ENCODE data around the gene ALCAM.

Gene ALCAM

GRCh38 chr3:105515372-105515771, 148.7 kb downstream of the ALCAM start:
- Histone ChIP-seq H3K79me2 (ENCODE audit: low read length) (no peaks in the 10 kb centered on the region), H3K4me2 (ENCODE audit: low read depth, low read length) (no peak overlapping the region), H3K36me3 (replicated peaks; ENCODE audit: insufficient read depth, low read length) (no peaks in the 10 kb centered on the region), H3K27ac (ENCODE audit: low read length) (no peak overlapping the region), H3K4me3 (ENCODE audit: low read length) (no peak overlapping the region), H3K9me2 (replicated peaks; ENCODE audit: insufficient read depth, low read length) (no peaks in the 10 kb centered on the region), H2AFZ (ENCODE audit: low read length) (no peak overlapping the region), H3K9ac (ENCODE audit: low read length) (no peak overlapping the region), H3F3A (ENCODE audit: insufficient read depth, low read length) (no peaks in the 10 kb centered on the region), H3K27me3 (replicated peaks; ENCODE audit: insufficient read depth, low read length) (no peaks in the 10 kb centered on the region), H4K20me1 (ENCODE audit: insufficient read depth, low read length) (no peaks in the 10 kb centered on the region), H3K9me3 (replicated peaks; ENCODE audit: insufficient read depth, low read length) (no peaks in the 10 kb centered on the region), H3K4me1 (ENCODE audit: low read length) (no peaks in the 10 kb centered on the region)
- DNase-seq = no peak
- TF ChIP-seq EZH2phosphoT487 (IDR thresholded peaks at IDR 0.05; ENCODE audit: low read length) (no peak), EZH2 (optimal IDR thresholded peaks at IDR 0.05; ENCODE audit: low read depth, low read length) (no peak), CTCF (IDR thresholded peaks at IDR 0.05; ENCODE audit: low read length) (no peak)

DNA sequence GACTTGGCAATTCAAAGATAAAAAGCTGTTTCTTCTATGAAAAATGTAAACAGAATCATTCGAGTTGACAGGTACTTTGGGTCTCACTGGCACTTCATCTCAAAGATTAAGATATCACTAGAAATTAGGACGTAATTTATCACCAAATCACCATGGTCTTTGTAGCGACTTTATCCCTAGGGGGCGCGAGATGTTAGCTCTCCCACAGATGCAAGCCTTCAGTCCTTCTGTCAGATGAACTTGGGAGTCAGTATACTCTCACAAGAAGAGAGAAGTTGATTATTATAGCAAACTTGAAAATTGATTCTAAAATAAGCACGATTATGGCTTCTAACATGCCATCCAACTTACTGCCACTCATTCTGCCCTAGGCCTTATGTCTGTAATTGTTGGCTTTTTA, 150.3 kb downstream of the ALCAM start:
- no peaks in the 10 kb centered on the region for H3K79me2 ChIP-seq (ENCODE audit: low read length)
- no peak overlapping the region for H3K4me3 ChIP-seq (ENCODE audit: low read length)
- no peaks in the 10 kb centered on the region for H4K20me1 ChIP-seq (ENCODE audit: insufficient read depth, low read length)
- H3K9ac ChIP-seq (ENCODE audit: low read length) = no peak overlapping the region
- no peaks in the 10 kb centered on the region for H3K9me2 ChIP-seq (replicated peaks; ENCODE audit: insufficient read depth, low read length)
- no peaks in the 10 kb centered on the region for H3K9me3 ChIP-seq (replicated peaks; ENCODE audit: insufficient read depth, low read length)
- H3K27ac ChIP-seq (ENCODE audit: low read length) = no peak overlapping the region
- no peak for DNase-seq
- no peaks in the 10 kb centered on the region for H3F3A ChIP-seq (ENCODE audit: insufficient read depth, low read length)
- no peaks in the 10 kb centered on the region for H3K27me3 ChIP-seq (replicated peaks; ENCODE audit: insufficient read depth, low read length)
- H2AFZ ChIP-seq (ENCODE audit: low read length) = no peak overlapping the region
- no peaks in the 10 kb centered on the region for H3K4me1 ChIP-seq (ENCODE audit: low read length)
- no peaks in the 10 kb centered on the region for H3K36me3 ChIP-seq (replicated peaks; ENCODE audit: insufficient read depth, low read length)
- no peak for TF ChIP-seq EZH2 (optimal IDR thresholded peaks at IDR 0.05; ENCODE audit: low read depth, low read length)
- no peak for TF ChIP-seq EZH2phosphoT487 (IDR thresholded peaks at IDR 0.05; ENCODE audit: low read length)
- TF ChIP-seq CTCF (IDR thresholded peaks at IDR 0.05; ENCODE audit: low read length) = no peak
- no peak overlapping the region for H3K4me2 ChIP-seq (ENCODE audit: low read depth, low read length)

DNA sequence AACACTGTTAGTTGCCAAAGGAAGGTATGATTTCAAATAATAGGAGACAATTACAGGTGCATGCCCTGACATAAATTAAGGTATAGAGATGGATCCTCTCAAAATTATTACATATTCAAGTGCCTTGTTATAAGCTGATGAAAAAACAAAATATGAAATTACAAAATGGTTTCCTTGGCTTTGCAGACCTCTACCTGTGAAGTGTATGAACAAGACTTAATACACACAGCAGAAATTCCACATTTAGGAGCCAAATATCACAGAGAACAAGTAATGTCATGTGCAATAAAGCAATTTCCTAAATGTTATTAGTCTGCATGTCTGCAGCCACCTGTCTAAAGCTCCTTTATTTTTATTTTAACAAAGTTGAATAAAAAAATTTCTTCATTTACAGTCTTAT, 151.5 kb downstream of the ALCAM start:
- Histone ChIP-seq H3K79me2 (ENCODE audit: low read length) (no peaks in the 10 kb centered on the region), H3K27ac (ENCODE audit: low read length) (no peak overlapping the region), H3K9me2 (replicated peaks; ENCODE audit: insufficient read depth, low read length) (no peaks in the 10 kb centered on the region), H3K4me2 (ENCODE audit: low read depth, low read length) (no peak overlapping the region), H3K36me3 (replicated peaks; ENCODE audit: insufficient read depth, low read length) (no peaks in the 10 kb centered on the region), H3K4me1 (ENCODE audit: low read length) (no peaks in the 10 kb centered on the region), H3K9me3 (replicated peaks; ENCODE audit: insufficient read depth, low read length) (no peaks in the 10 kb centered on the region), H3K9ac (ENCODE audit: low read length) (no peak overlapping the region), H3K4me3 (ENCODE audit: low read length) (no peak overlapping the region), H2AFZ (ENCODE audit: low read length) (no peak overlapping the region), H3K27me3 (replicated peaks; ENCODE audit: insufficient read depth, low read length) (no peaks in the 10 kb centered on the region), H4K20me1 (ENCODE audit: insufficient read depth, low read length) (no peaks in the 10 kb centered on the region), H3F3A (ENCODE audit: insufficient read depth, low read length) (no peaks in the 10 kb centered on the region)
- TF ChIP-seq CTCF (IDR thresholded peaks at IDR 0.05; ENCODE audit: low read length) (no peak), EZH2 (optimal IDR thresholded peaks at IDR 0.05; ENCODE audit: low read depth, low read length) (no peak), EZH2phosphoT487 (IDR thresholded peaks at IDR 0.05; ENCODE audit: low read length) (no peak)
- DNase-seq = no peak
